ENCODE data around the gene WDR74. TPM values are rescaled to one million over a fixed set of nuclear protein-coding genes. Genes with fewer than 3 reads are reported as not detected.

Gene WDR74
- total and polyA plus RNA-seq, 8 donors = 27.7 to 67.9 (median 46.6) TPM

DNA sequence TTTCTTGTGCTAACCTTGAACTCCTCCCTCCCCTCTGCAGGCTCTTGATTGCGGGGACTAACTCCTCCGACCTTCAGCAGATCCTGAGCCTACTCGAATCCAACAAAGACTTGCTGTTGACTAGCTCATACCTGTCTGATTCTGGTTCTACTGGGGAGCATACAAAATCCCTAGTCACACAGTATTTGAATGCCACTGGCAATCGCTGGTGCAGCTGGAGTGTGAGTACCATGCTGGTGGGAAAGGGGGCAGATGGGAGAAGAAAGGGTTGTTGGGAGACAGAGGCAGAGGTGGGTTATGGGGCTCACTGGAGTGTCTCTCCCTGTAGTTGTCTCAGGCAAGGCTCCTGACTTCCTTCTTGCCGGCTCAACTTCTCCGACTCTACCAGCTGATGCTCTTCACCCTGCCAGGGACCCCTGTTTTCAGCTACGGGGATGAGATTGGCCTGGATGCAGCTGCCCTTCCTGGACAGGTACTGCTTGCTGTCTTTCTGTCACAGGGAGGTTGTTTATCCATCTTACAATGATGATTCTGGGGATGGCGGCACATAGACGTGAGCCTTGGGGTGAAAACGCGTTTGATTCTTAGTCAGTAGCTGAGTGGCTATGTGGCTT, 45.9 kb upstream of the WDR74 start:
- Histone ChIP-seq H3K4me3 (peak overlapping the region in 1 of 4 donors; percentile 28), H3K4me1 (peaks cover 26 to 83% (median 57%) of the 10 kb centered on the region in 4 donors), H3K27ac (no peak overlapping the region), H3K27me3 (no peaks in the 10 kb centered on the region), H3K36me3 (peaks cover 61 to 80% (median 76%) of the 10 kb centered on the region in 4 donors), H3K9me3 (no peaks in the 10 kb centered on the region)
- TF ChIP-seq, protein P1, sequence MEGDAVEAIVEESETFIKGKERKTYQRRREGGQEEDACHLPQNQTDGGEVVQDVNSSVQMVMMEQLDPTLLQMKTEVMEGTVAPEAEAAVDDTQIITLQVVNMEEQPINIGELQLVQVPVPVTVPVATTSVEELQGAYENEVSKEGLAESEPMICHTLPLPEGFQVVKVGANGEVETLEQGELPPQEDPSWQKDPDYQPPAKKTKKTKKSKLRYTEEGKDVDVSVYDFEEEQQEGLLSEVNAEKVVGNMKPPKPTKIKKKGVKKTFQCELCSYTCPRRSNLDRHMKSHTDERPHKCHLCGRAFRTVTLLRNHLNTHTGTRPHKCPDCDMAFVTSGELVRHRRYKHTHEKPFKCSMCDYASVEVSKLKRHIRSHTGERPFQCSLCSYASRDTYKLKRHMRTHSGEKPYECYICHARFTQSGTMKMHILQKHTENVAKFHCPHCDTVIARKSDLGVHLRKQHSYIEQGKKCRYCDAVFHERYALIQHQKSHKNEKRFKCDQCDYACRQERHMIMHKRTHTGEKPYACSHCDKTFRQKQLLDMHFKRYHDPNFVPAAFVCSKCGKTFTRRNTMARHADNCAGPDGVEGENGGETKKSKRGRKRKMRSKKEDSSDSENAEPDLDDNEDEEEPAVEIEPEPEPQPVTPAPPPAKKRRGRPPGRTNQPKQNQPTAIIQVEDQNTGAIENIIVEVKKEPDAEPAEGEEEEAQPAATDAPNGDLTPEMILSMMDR (IDR thresholded peaks at IDR 0.05) = no peak
- DNase-seq = no peak
- intact Hi-C loops (cut with DNase I; ENCODE audit: low total_unique reads) = no loop called here
- WGBS, 5 donors = 79 to 89% (median 87%) methylated on average over 10 to 11 of the region's 11 CpGs

GRCh38 chr11:62883673-62884072, 44.3 kb upstream of the WDR74 start:
- intact Hi-C loops (cut with DNase I; ENCODE audit: low total_unique reads) = no loop called here
- Histone ChIP-seq H3K27ac (peak overlapping the region in 3 of 5 donors; percentile 99 to 100 (median 99)), H3K4me3 (peak overlapping the region in 2 of 4 donors; percentile 79 to 87), H3K4me1 (peaks cover 42 to 87% (median 68%) of the 10 kb centered on the region in 4 donors), H3K9me3 (no peaks in the 10 kb centered on the region), H3K27me3 (no peaks in the 10 kb centered on the region), H3K36me3 (peaks cover 54 to 65% (median 62%) of the 10 kb centered on the region in 4 donors)
- TF ChIP-seq, protein P1 (IDR thresholded peaks at IDR 0.05) = no peak
- TF ChIP-seq EP300 (IDR thresholded peaks at IDR 0.05) (no peak), POLR2AphosphoS5 (IDR thresholded peaks at IDR 0.05) (no peak), POLR2A (IDR thresholded peaks at IDR 0.05) (no peak)
- no peak for DNase-seq
- WGBS, 5 donors = 63 to 83% (median 72%) methylated on average over 3 of the region's 3 CpGs

GRCh38 chr11:62882788-62883501, 43.6 kb upstream of the WDR74 start:
- peak in 1 of 2 donors; percentile 31 for DNase-seq
- peak overlapping the region; percentile 44 to 100 (median 99) for H3K27ac ChIP-seq
- H3K9me3 ChIP-seq = no peaks in the 10 kb centered on the region
- TF ChIP-seq POLR2A (IDR thresholded peaks at IDR 0.05) = no peak
- TF ChIP-seq, protein P1 (IDR thresholded peaks at IDR 0.05) = no peak
- TF ChIP-seq POLR2AphosphoS5 (IDR thresholded peaks at IDR 0.05) = no peak
- no peak for TF ChIP-seq EP300 (IDR thresholded peaks at IDR 0.05)
- H3K4me1 ChIP-seq = peaks cover 43 to 86% (median 72%) of the 10 kb centered on the region in 4 donors
- intact Hi-C loops (cut with DNase I; ENCODE audit: low total_unique reads) = no loop called here
- H3K4me3 ChIP-seq = peak overlapping the region; percentile 79 to 96 (median 91)
- no peaks in the 10 kb centered on the region for H3K27me3 ChIP-seq
- H3K36me3 ChIP-seq = peaks cover 47 to 58% (median 55%) of the 10 kb centered on the region in 4 donors
- 38 to 51% (median 44%) methylated on average over 5 of the region's 5 CpGs for WGBS, 5 donors

- peak overlapping the region; percentile 79 to 96 (median 91) for H3K4me3 ChIP-seq
- DNase-seq = no peak
- peak overlapping the region; percentile 48 to 100 (median 99) for H3K27ac ChIP-seq
- 11 to 31% (median 18%) methylated on average over 6 of the region's 6 CpGs for WGBS, 5 donors
- no peaks in the 10 kb centered on the region for H3K27me3 ChIP-seq
- TF ChIP-seq, protein P1 (IDR thresholded peaks at IDR 0.05) = no peak
- TF ChIP-seq EP300 (IDR thresholded peaks at IDR 0.05) (no peak), POLR2A (IDR thresholded peaks at IDR 0.05) (no peak)
- H3K36me3 ChIP-seq = peaks cover 42 to 53% (median 49%) of the 10 kb centered on the region in 4 donors
- intact Hi-C loops (cut with DNase I; ENCODE audit: low total_unique reads) = no loop called here
- no peaks in the 10 kb centered on the region for H3K9me3 ChIP-seq
- peaks cover 43 to 84% (median 73%) of the 10 kb centered on the region in 4 donors for H3K4me1 ChIP-seq
Measured at GRCh38 chr11:62882431-62882749, 43.0 kb upstream of the WDR74 start.

All from stomach (tissue), 9 donors.